ENCODE measurements around the gene CCSER1. TPM values are rescaled to one million over a fixed set of nuclear protein-coding genes. Genes with fewer than 3 reads are reported as not detected.
A peak's percentile ranks its signal among the peaks of the same experiment; 100 is the strongest.

The CCSER1 gene
- total RNA-seq, 4 donors from 2014 or later, result 27.5 to 66.5 (median 54.3) TPM

DNA sequence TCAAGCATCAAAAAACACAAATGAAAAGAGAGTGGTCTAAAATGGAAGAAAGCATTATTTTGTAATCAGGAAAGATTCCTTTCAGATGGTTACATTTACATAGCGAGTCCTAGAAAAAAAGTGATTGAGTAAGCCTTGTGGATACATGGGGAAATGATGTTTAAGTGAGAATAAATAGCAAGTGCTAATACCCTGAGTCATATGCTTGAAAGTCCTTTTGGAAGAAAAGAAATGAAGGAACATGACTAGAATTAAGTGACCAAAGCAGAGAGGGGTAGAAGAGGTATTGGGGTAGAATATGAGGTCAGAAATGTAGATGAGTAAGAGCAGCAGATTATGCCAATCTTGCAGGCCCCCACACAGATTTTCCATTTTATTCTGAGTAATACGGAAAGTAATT is 1361.8 kb downstream of the CCSER1 start:
- H3K27me3 ChIP-seq, result no peaks in the 10 kb centered on the region
- no peaks in the 10 kb centered on the region for H3K4me1 ChIP-seq
- H3K9me3 ChIP-seq, result no peaks in the 10 kb centered on the region
- TF ChIP-seq CTCF (IDR thresholded peaks at IDR 0.05) (no peak), POLR2A (IDR thresholded peaks at IDR 0.05) (no peak)
- no peak overlapping the region for H3K4me3 ChIP-seq
- no peak overlapping the region for H3K27ac ChIP-seq
- no peaks in the 10 kb centered on the region for H3K36me3 ChIP-seq
- DNase-seq, result no peak

GRCh38 chr4:91497892-91498291 is 1370.7 kb downstream of the CCSER1 start:
- no peaks in the 10 kb centered on the region for H3K36me3 ChIP-seq

GRCh38 chr4:91502365-91502764 is 1375.2 kb downstream of the CCSER1 start:
- Histone ChIP-seq H3K36me3 (no peaks in the 10 kb centered on the region), H3K27me3 (no peaks in the 10 kb centered on the region), H3K27ac (no peak overlapping the region), H3K9me3 (no peaks in the 10 kb centered on the region), H3K4me3 (no peak overlapping the region), H3K4me1 (no peaks in the 10 kb centered on the region)
- DNase-seq, result no peak
- TF ChIP-seq CTCF (IDR thresholded peaks at IDR 0.05), result peak in 2 of 6 experiments; percentile 25 to 40
- no peak for TF ChIP-seq POLR2A (IDR thresholded peaks at IDR 0.05)

More at GRCh38 chr4:91497892-91498291, 1370.7 kb downstream of the CCSER1 start:
- DNase-seq, result no peak
- H3K27ac ChIP-seq, result no peak overlapping the region
- no peak for TF ChIP-seq POLR2A (IDR thresholded peaks at IDR 0.05)
- no peak for TF ChIP-seq CTCF (IDR thresholded peaks at IDR 0.05)
- no peak overlapping the region for H3K4me3 ChIP-seq
- H3K27me3 ChIP-seq, result no peaks in the 10 kb centered on the region
- H3K4me1 ChIP-seq, result no peaks in the 10 kb centered on the region
- no peaks in the 10 kb centered on the region for H3K9me3 ChIP-seq

- H3K27ac ChIP-seq, result no peak overlapping the region
- TF ChIP-seq CTCF (IDR thresholded peaks at IDR 0.05) (no peak), POLR2A (IDR thresholded peaks at IDR 0.05) (no peak)
- H3K4me3 ChIP-seq, result no peak overlapping the region
- DNase-seq, result no peak
- no peaks in the 10 kb centered on the region for H3K9me3 ChIP-seq
- no peaks in the 10 kb centered on the region for H3K36me3 ChIP-seq
- H3K27me3 ChIP-seq, result no peaks in the 10 kb centered on the region
- H3K4me1 ChIP-seq, result no peaks in the 10 kb centered on the region
Measured at GRCh38 chr4:91513326-91513725, 1386.1 kb downstream of the CCSER1 start.

- H3K4me3 ChIP-seq, result no peak overlapping the region
- no peaks in the 10 kb centered on the region for H3K27me3 ChIP-seq
- H3K4me1 ChIP-seq, result no peaks in the 10 kb centered on the region
- H3K9me3 ChIP-seq, result no peaks in the 10 kb centered on the region
- no peaks in the 10 kb centered on the region for H3K36me3 ChIP-seq
- DNase-seq, result no peak
- TF ChIP-seq CTCF (IDR thresholded peaks at IDR 0.05) (no peak), POLR2A (IDR thresholded peaks at IDR 0.05) (no peak)
- no peak overlapping the region for H3K27ac ChIP-seq
Measured at GRCh38 chr4:91519155-91519554, 1392.0 kb downstream of the CCSER1 start.

GRCh38 chr4:91525621-91526020 is 1398.4 kb downstream of the CCSER1 start:
- no peaks in the 10 kb centered on the region for H3K36me3 ChIP-seq
- no peak overlapping the region for H3K4me3 ChIP-seq
- DNase-seq, result no peak
- no peak overlapping the region for H3K27ac ChIP-seq
- H3K27me3 ChIP-seq, result no peaks in the 10 kb centered on the region
- no peaks in the 10 kb centered on the region for H3K9me3 ChIP-seq
- TF ChIP-seq CTCF (IDR thresholded peaks at IDR 0.05), result no peak
- no peak for TF ChIP-seq POLR2A (IDR thresholded peaks at IDR 0.05)
- no peaks in the 10 kb centered on the region for H3K4me1 ChIP-seq
